ENCODE data around the gene FMOD.

GRCh38 chr1:203388683-203389082, 37.8 kb upstream of the FMOD start:
- TF ChIP-seq CTCF (IDR thresholded peaks at IDR 0.05): no peak
- TF ChIP-seq POLR2A (IDR thresholded peaks at IDR 0.05): no peak

Measured in right lobe of liver (tissue), 4 donors.